Caki2 (cell line): ENCODE measurements around the gene RMDN3. TPM values are rescaled to one million over a fixed set of nuclear protein-coding genes. Genes with fewer than 3 reads are reported as not detected.
A peak's percentile ranks its signal among the peaks of the same experiment; 100 is the strongest.

Experiments used
- DNase-seq: peaks from one replicate; pipeline ENCODE4 v3.0.0-alpha.2; 2015; ENCODE audit warnings: low read depth
- in situ Hi-C: cut with HindIII; loops from 2 replicates; pipeline ENCODE4 v1.10.0; 2016; ENCODE audit warnings: low sequenced_read_pairs, low pct_unique_long_range_greater_than_20kb, mixed read lengths
- total RNA-seq: library from RNA; depleted of rRNA; stranded (reverse); fragments of >200 nt; shearing (Covaris generic); gene quantifications from 2 replicates; pipeline ENCODE4 v1.2.3, GENCODE V29; 2014; ENCODE audit warnings: low replicate concordance

RMDN3 gene
- total RNA-seq, 1 experiment from 2014 or later = 27.7 TPM

DNA sequence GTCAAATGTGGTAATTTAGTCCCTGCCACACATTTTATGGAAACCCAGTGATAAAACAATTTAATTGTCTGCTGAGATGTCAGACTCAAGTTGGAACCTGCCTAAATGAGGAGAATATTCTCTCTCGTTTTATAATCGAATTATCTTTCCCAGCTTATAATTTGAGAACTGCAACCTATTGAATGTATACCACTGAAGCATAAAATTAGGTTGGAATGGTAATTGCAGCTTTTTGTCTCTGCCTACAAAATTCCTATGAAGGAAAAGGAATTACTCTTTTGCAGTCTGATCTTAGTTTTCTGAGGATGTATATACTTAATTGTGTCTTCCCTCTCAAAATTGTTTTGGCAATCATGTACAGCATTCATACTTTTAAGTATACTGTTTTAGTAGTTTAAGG lies 31.1 kb downstream of the RMDN3 start:
- no peak for DNase-seq
- in situ Hi-C loops = no loop called here

DNA sequence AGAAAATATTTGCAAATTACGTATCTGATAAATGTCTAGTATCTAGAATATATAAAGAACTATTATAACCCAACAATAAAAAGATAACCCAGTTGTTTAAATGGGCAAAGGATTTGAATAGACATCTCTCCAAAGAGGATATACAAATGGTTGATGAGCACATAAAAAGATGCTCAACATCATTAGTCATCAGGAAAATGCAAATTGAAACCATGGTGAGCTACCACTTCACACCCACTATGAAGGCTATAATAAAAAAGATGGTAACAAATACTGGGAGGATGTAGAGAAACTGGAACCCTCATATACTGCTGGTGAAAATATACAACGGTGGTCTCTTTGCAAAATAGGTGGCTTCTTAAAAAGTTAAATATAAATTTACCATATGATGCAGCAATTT lies 32.1 kb downstream of the RMDN3 start:
- DNase-seq = no peak
- in situ Hi-C loops = no loop called here

DNA sequence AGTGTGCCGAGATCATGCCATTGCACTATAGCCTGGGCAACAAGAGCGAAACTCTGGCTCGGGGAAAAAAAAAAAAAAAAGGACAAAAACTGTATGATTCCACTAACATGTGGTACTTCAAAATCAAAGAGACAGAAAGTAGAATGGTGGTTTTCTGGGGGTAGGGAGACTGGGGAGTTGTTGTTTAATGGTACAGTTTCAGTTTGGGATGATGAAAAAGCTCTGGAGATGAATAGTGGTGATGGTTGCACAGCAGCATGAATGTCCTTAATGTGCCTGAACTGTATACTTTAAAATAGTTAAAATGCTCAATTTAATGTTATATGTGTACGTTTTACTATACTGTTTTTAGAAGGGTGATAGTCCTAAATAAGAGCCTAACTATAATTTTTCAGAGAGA lies 32.7 kb downstream of the RMDN3 start:
- in situ Hi-C loops = no loop called here

DNA sequence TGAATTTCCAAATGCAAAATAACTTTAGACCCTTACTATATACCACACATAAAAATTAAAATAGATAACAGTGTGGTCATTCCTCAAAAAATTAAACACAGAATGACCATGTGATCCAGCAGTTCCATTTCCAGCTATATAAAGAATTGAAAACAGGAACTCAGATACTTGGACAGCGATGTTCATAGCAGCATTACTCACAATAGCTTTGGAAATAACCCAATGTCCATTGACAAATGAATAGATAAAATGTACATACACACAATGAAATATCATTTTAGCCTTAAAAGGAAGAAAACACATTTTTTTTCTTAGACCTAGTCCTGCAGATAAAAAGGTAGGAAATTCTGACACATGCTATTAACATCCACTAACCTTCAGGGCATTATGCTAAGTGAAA lies 33.4 kb downstream of the RMDN3 start:
- in situ Hi-C loops = no loop called here
- no peak for DNase-seq

More for the DNA sequence above, 32.7 kb downstream of the RMDN3 start:
- no peak for DNase-seq

DNA sequence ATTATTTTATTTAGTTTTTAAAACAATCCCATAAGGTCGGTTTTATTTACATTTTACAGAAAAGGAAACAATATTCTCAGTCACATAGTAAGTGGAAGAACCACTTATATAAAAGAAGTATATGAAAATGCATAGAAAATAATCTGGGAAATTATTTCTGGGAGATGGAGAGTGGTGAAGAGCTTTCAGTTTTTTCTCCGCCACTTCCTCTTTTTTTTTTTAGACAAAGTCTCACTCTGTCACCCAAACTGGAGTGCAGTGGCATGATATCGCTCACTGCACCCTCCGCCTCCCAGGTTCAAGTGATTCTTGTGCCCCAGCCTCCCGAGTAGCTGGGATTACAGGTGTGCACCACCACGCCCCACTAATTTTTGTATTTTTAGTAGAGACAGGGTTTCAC lies 38.9 kb downstream of the RMDN3 start:
- in situ Hi-C loops = no loop called here
- no peak for DNase-seq

DNA sequence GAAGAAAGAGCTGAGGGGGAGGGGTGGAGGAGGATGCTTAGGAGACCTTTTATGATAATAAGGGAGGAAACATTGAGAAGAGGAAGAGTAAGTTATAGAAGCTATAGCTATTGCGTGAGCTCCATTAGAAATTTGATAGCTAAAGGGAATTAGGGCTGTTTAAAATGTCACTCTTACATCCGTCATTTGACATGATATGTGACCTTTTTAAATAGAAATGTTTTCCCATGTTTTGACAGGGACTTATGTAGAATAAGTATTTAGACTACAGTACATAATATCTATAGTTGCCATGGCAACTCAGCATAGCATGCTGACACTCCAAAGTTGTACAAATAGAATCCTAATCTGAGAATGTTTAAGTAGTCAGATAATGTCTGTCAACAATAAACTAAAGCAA lies 40.9 kb downstream of the RMDN3 start:
- no peak for DNase-seq
- in situ Hi-C loops = no loop called here

DNA sequence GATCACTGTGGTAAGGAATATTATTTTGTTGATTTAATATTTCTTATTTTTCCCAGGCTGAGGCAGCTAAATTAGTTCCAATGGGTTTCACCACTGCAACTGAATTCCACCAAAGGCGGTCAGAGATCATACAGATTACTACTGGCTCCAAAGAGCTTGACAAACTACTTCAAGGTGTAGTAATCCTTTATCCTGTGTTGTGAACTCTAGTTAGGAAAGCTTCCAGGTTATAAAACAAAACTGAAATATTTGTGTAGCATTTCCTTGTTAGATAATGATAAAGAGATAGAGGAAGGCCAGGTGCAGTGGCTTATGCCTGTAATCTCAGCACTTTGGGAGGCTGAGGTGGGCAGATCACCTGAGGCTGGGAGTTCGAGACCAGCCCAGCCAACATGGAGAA lies 48.9 kb downstream of the RMDN3 start:
- in situ Hi-C loops = no loop called here
- DNase-seq = no peak

DNA sequence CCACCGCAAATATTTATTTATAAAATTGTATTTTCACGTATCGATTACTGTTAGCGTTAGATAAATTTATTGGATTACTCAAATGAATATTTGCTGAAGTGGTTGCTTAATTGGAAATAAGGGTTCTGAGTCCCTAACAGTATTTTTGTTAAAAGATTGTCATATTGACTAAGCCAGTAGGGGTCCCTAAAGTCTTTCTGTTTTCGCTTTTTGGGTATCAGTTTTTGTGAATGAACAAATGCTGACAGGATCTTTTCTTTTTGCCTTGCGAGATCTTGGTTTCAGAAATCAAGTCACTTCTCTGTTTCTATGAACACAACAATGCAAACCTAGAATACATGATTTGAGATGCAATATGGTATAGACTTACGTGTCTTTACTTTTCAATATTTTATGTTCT lies 53.0 kb downstream of the RMDN3 start:
- no peak for DNase-seq
- in situ Hi-C loops = no loop called here

DNA sequence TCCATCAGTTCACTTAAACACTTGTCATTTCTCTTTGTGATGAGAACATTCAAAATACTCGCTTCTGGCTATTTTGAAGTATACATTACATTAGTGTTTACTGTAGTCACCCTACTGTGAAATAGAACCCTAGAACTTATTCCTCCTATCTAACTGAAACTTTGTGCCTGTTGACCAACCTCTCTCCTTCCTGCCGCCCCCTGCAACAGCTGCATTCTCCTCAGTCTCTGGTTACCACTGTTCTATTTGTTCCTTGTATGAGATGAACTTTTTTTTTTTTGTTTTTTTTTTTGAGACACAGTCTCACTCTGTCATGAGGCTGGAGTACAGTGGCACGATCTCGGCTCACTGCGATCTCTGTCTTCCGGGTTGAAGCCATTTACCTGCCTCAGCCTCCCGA lies 57.1 kb downstream of the RMDN3 start:
- DNase-seq = no peak
- in situ Hi-C loops = no loop called here

DNA sequence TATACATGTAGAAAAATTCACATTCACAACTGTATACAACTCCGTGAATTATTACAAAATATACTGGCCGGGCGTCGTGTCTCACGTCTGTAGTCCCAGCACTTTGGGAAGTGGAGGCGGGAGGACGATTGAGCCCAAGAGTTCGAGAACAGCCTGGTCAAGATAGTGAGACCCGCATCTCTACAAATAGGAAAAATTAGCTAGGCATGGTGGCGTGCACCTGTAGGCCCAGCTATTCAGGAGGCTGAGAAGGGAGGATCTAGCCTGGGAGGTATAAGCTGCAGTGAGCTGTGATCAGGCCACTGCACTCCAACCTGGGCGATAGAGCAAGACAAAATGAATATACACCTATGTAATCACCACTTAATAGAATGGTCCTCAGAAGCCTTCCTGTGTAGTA lies 58.8 kb downstream of the RMDN3 start:
- DNase-seq = no peak
- in situ Hi-C loops = no loop called here

DNA sequence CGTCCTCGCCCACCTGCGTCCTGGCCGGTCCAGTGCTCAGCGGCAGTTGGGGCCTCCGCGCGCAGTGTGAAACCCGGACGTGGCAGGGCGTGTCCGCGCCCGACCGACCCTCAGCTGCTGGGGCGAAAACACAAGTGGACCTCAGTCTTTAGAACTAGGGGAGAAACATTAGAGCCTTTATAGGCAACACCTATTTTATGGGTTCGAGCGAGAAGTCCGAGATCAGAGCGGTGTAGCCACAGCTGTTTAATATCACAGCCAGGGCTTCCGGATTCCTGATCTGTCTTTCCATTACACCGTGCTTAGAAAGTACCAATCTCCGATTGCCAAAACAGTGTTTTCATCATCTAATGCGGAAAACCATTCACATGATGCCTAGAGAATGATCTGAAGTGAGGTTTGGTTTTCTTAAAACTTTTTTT lies 59.6 kb downstream of the RMDN3 start:
- DNase-seq = no peak
- in situ Hi-C loops = no loop called here

DNA sequence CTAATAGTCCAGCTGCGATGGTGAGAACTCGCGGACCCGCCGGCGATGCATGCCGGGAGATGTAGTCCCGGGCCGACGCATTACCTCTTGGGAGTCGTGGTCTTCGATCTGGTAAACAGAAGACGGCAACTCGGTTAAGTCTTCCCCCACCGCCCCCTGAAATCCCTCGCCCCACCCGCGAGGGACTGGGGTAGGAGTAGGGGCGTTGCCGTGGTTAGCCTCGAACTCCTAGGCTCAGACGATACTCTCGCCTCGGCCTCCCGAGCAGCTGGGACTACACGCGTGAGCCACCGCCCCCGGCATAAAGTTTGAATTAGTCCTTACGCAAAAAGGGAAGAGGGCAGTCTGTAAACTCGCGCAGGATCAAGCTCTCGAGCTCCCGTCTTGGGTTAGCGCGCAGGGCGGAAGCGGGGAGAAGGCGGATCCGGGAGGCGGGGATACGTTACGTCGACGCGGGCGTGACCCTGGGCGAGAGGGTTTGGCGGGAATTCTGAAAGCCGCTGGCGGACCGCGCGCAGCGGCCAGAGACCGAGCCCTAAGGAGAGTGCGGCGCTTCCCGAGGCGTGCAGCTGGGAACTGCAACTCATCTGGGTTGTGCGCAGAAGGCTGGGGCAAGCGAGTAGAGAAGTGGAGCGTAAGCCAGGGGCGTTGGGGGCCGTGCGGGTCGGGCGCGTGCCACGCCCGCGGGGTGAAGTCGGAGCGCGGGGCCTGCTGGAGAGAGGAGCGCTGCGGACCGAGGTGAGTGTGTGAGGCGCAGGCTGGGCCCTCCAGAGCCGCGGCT lies 60.2 kb downstream of the RMDN3 start, which contains the start of gene RAD51:
Gene RAD51, plus strand, starts transcription at position 487 of the 781 bp plus-strand sequence. CDS start 3,585 bp downstream, outside the sequence.
- DNase-seq = peak; percentile 91
- in situ Hi-C loops = no loop called here

DNA sequence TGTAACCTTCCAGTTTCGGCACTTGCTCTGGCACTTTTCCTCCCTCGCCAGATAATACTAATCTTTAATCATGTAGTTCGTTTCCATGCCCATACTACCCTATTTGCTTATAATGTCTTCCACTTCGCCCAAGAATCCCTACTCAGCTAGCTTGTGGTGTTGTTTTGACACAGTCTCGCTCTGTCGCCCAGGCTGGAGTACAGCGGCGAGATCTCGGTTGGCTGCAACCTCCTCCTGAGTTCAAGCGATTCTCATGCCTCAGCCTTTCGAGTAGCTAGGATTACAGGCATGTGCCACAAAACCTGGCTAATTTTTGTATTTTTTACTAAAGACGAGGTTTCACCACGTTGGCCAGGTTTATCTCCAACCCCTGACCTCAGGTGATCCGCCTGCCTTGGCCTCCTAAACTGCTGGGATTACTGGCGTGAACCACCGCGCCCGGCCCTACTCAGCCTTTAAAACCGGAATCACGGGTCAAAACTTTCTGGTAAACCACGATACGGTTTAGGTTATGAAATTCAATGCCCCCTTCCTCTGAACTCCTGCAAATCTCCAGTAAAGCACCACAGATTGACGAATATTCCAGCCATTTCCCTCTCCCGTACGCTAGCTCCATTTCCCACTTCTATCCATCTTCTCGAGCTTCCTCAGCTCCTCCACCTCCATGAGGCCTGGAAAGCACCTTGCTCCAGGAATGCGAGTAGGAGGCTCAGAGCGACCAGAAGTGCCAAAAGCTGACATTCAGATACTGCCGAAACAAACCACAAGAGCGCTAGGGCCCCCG lies 61.0 kb downstream of the RMDN3 start:
- in situ Hi-C loops = no loop called here
- DNase-seq = no peak

DNA sequence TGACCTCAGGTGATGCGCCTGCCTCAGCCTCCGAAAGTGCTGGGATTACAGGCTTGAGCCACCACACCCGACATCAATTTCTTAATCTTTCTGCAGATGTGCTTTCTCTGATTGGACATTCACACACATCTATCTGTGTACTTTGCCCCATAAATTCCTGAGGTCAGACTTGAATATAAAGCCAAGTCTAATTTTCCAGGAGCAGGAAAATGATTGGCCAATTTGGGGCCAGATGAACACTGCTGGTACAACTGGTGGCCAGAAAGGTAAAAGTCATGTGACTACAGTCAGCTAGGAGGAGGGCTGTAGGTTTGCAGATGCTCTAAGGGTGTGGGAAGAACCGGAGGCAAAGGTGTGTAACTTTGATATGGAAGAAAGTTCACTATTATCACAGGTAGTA lies 63.3 kb downstream of the RMDN3 start:
- in situ Hi-C loops = no loop called here
- DNase-seq = peak; percentile 44

DNA sequence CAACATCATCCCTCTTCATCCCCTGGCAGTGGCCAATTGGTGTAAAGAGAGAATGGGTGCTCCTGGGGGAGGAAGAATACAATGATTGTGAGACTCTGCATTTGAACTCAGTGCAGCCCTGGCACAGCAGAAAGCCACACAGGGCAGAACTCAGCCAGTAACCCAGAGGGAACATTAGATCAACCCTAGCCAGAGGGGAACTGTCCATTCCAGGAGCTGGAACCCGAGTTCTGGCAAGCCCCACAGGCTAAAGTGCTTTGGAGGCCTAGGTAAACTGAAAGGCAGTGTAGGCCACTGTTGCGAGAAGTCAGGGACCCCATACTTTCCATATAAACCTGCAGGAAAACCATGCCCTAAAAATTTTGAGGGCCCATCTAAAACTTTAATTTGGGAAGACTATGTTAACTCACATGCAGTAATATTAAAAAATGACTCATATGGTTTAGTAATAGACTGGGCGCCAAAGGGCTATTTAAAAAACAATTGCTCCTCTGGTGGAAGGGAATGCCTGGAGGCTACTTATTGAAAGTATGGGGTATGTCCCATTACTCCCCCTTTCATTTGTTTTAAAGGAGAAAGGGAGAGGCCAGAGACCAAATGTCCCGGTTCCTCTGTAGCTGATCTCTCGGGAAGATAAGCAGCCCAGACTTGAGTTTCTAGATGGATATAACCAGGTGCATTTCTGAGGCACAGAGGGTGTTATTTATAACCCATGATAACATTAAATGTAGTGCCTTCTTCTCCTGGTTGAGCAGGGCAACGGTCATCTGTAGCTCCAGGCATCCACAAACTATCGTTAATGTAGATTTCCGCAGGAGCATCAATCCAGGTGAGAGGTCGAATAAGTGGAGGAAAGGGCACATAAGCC lies 65.9 kb downstream of the RMDN3 start:
- in situ Hi-C loops = no loop called here
- DNase-seq = no peak
